Trophoblast cell (in vitro differentiated cells and primary cell): ENCODE data around the gene C17orf67.
A peak's percentile ranks its signal among the peaks of the same experiment; 100 is the strongest.

Experiments used
- DNase-seq, 2 donors: peaks; one replicate each; pipeline ENCODE4 v3.0.0-alpha.2; 2016
- H2AFZ ChIP-seq: 2 replicates; pipeline ENCODE4 v1.6.1; 2013; ENCODE audit warnings: low read length, moderate library complexity, mild to moderate bottlenecking; ENCODE audit not compliant: insufficient read depth, poor library complexity
- H2AK5ac ChIP-seq: 2 replicates; pipeline ENCODE4 v1.6.1; 2013; ENCODE audit warnings: mild to moderate bottlenecking, low read length
- H2BK120ac ChIP-seq: 2 replicates; pipeline ENCODE4 v1.6.1; 2013; ENCODE audit warnings: low read length, mild to moderate bottlenecking, moderate library complexity; ENCODE audit not compliant: insufficient read depth, poor library complexity
- H2BK12ac ChIP-seq: 2 replicates; pipeline ENCODE4 v1.6.1; 2013; ENCODE audit warnings: mild to moderate bottlenecking, low read length, moderate library complexity
- H2BK5ac ChIP-seq: 2 replicates; pipeline ENCODE4 v1.6.1; 2013; ENCODE audit warnings: low read length, low read depth, moderate library complexity, mild to moderate bottlenecking; ENCODE audit not compliant: poor library complexity
- H3K14ac ChIP-seq: 2 replicates; pipeline ENCODE4 v1.6.1; 2013; ENCODE audit warnings: mild to moderate bottlenecking, low read length
- H3K18ac ChIP-seq: 2 replicates; pipeline ENCODE4 v1.6.1; 2013; ENCODE audit warnings: mild to moderate bottlenecking, low read length
- H3K23ac ChIP-seq: 2 replicates; pipeline ENCODE4 v1.6.1; 2013; ENCODE audit warnings: low read length
- H3K27ac ChIP-seq: 2 replicates; pipeline ENCODE4 v1.5.1; 2013; ENCODE audit warnings: low read depth, mild to moderate bottlenecking, inconsistent platforms, low read length, moderate library complexity
- H3K27me3 ChIP-seq: 2 replicates; pipeline ENCODE4 v1.6.1; 2013; ENCODE audit warnings: inconsistent platforms, mild to moderate bottlenecking, low read length, moderate library complexity; ENCODE audit not compliant: insufficient read depth
- H3K36me3 ChIP-seq, 2 experiments: 1 replicate in 1 of 2; 2 replicates in 1 of 2; pipeline ENCODE4 v1.6.1; 2013; ENCODE audit warnings: low read length in 2 of 2, mild to moderate bottlenecking in 2 of 2, moderate library complexity in 1 of 2; ENCODE audit not compliant: insufficient read depth in 2 of 2, control insufficient read depth in 1 of 2
- H3K4ac ChIP-seq: 2 replicates; pipeline ENCODE4 v1.6.1; 2013; ENCODE audit warnings: low read depth, mild to moderate bottlenecking, low read length, moderate library complexity
- H3K4me1 ChIP-seq, 2 experiments: 1 replicate in 1 of 2; 2 replicates in 1 of 2; pipeline ENCODE4 v1.6.1; 2013; ENCODE audit warnings: low read length in 2 of 2, mild to moderate bottlenecking in 2 of 2, moderate library complexity in 1 of 2; ENCODE audit not compliant: insufficient read depth in 2 of 2, control insufficient read depth in 1 of 2
- H3K4me2 ChIP-seq: 2 replicates; pipeline ENCODE4 v1.6.1; 2013; ENCODE audit warnings: inconsistent platforms, mild to moderate bottlenecking, low read length, moderate library complexity
- H3K4me3 ChIP-seq: 2 replicates; pipeline ENCODE4 v1.5.1; 2013; ENCODE audit warnings: mild to moderate bottlenecking, low read depth, low read length, inconsistent platforms
- H3K79me1 ChIP-seq: one replicate; pipeline ENCODE4 v1.6.1; 2013; ENCODE audit warnings: low read length
- H3K79me2 ChIP-seq: 2 replicates; pipeline ENCODE4 v1.6.1; 2013; ENCODE audit warnings: low read length, mild to moderate bottlenecking; ENCODE audit not compliant: control insufficient read depth, insufficient read depth, poor library complexity
- H3K9ac ChIP-seq: 2 replicates; pipeline ENCODE4 v1.6.1; 2013; ENCODE audit warnings: mild to moderate bottlenecking, low read length
- H3K9me3 ChIP-seq: 2 replicates; pipeline ENCODE4 v1.6.1; 2013; ENCODE audit warnings: low read depth, mild to moderate bottlenecking, control low read depth, inconsistent platforms, low read length; ENCODE audit not compliant: insufficient read depth
- H4K12ac ChIP-seq: 2 replicates; pipeline ENCODE4 v1.6.1; 2013; ENCODE audit warnings: low read depth, mild to moderate bottlenecking, low read length, moderate library complexity
- H4K8ac ChIP-seq: 2 replicates; pipeline ENCODE4 v1.6.1; 2013; ENCODE audit warnings: low read depth, mild to moderate bottlenecking, low read length, moderate library complexity
- H4K91ac ChIP-seq: one replicate; pipeline ENCODE4 v1.6.1; 2013; ENCODE audit warnings: low read depth, mild to moderate bottlenecking, low read length, moderate library complexity
- WGBS: extraction: QIAGEN DNeasy Blood & Tissue Kit; methylation state at CpG from one replicate; pipeline ENCODE4 v1.1.7; 2013; ENCODE audit warnings: missing lambda C conversion rate; ENCODE audit not compliant: insufficient read length, insufficient coverage; ENCODE audit errors: extremely low coverage; 5-methylcytosine and 5-hydroxymethylcytosine counted together

The C17orf67 gene

GRCh38 chr17:56879280-56879679, 45.6 kb upstream of the C17orf67 start:
- no peak overlapping the region for H3K23ac ChIP-seq
- no peaks in the 10 kb centered on the region for H3K79me2 ChIP-seq
- H4K91ac ChIP-seq = no peak overlapping the region
- H3K18ac ChIP-seq = no peak overlapping the region
- no peak overlapping the region for H3K4ac ChIP-seq
- no peaks in the 10 kb centered on the region for H3K27me3 ChIP-seq
- peak in 1 of 2 donors; percentile 25 for DNase-seq
- no peak overlapping the region for H3K4me2 ChIP-seq
- no peaks in the 10 kb centered on the region for H3K36me3 ChIP-seq
- H3K79me1 ChIP-seq = no peaks in the 10 kb centered on the region
- H3K4me3 ChIP-seq = no peak overlapping the region
- H3K4me1 ChIP-seq = no peaks in the 10 kb centered on the region
- H2BK5ac ChIP-seq = no peak overlapping the region
- H4K8ac ChIP-seq = no peak overlapping the region
- WGBS = no CpG with 5 or more reads among the region's 7 CpGs
- no peak overlapping the region for H2AK5ac ChIP-seq
- H2AFZ ChIP-seq = no peak overlapping the region
- no peak overlapping the region for H2BK12ac ChIP-seq
- no peak overlapping the region for H3K14ac ChIP-seq
- no peak overlapping the region for H3K27ac ChIP-seq
- no peak overlapping the region for H2BK120ac ChIP-seq
- no peak overlapping the region for H3K9ac ChIP-seq
- H3K9me3 ChIP-seq = no peaks in the 10 kb centered on the region
- no peak overlapping the region for H4K12ac ChIP-seq

- Histone ChIP-seq H3K79me1 (no peaks in the 10 kb centered on the region), H3K9me3 (no peaks in the 10 kb centered on the region), H4K91ac (no peak overlapping the region), H2AK5ac (no peak overlapping the region), H3K4ac (no peak overlapping the region), H2BK12ac (no peak overlapping the region), H3K9ac (no peak overlapping the region), H3K4me3 (no peak overlapping the region), H3K4me2 (no peak overlapping the region), H3K79me2 (no peaks in the 10 kb centered on the region), H3K36me3 (no peaks in the 10 kb centered on the region), H2AFZ (no peak overlapping the region), H4K12ac (no peak overlapping the region), H3K18ac (no peak overlapping the region), H2BK5ac (no peak overlapping the region), H4K8ac (no peak overlapping the region), H3K27me3 (no peaks in the 10 kb centered on the region), H3K14ac (no peak overlapping the region), H2BK120ac (no peak overlapping the region), H3K27ac (no peak overlapping the region), H3K23ac (no peak overlapping the region), H3K4me1 (no peaks in the 10 kb centered on the region)
- WGBS = no CpG with 5 or more reads among the region's 7 CpGs
- DNase-seq = no peak
These were observed 43.1 kb upstream of the C17orf67 start for GRCh38 chr17:56876766-56877179.

GRCh38 chr17:56870081-56870651, 36.4 kb upstream of the C17orf67 start:
- Histone ChIP-seq H3K36me3 (no peaks in the 10 kb centered on the region), H2BK120ac (no peak overlapping the region), H3K27me3 (no peaks in the 10 kb centered on the region), H3K9me3 (no peaks in the 10 kb centered on the region), H3K79me2 (no peaks in the 10 kb centered on the region), H3K4me1 (peaks cover 3 to 9% of the 10 kb centered on the region in 2 experiments), H2AK5ac (no peak overlapping the region), H3K4me2 (no peak overlapping the region), H3K9ac (no peak overlapping the region), H3K79me1 (peaks cover 1% of the 10 kb centered on the region), H4K8ac (no peak overlapping the region), H3K18ac (no peak overlapping the region), H4K91ac (no peak overlapping the region), H3K27ac (no peak overlapping the region), H3K14ac (no peak overlapping the region), H3K4ac (no peak overlapping the region), H3K23ac (no peak overlapping the region), H2BK5ac (no peak overlapping the region), H2BK12ac (no peak overlapping the region), H3K4me3 (no peak overlapping the region), H4K12ac (no peak overlapping the region), H2AFZ (no peak overlapping the region)
- no CpG with 5 or more reads among the region's 4 CpGs for WGBS
- peak; percentile 82 to 87 for DNase-seq

- H3K36me3 ChIP-seq = no peaks in the 10 kb centered on the region
- peak overlapping the region; percentile 52 for H3K27ac ChIP-seq
- H2AFZ ChIP-seq = no peak overlapping the region
- H3K9ac ChIP-seq = no peak overlapping the region
- H3K4me3 ChIP-seq = no peak overlapping the region
- H2BK5ac ChIP-seq = no peak overlapping the region
- no peak for DNase-seq
- no peak overlapping the region for H4K8ac ChIP-seq
- no peak overlapping the region for H4K12ac ChIP-seq
- H3K27me3 ChIP-seq = no peaks in the 10 kb centered on the region
- H3K23ac ChIP-seq = no peak overlapping the region
- H2BK12ac ChIP-seq = no peak overlapping the region
- H3K9me3 ChIP-seq = no peaks in the 10 kb centered on the region
- no peaks in the 10 kb centered on the region for H3K79me2 ChIP-seq
- H4K91ac ChIP-seq = no peak overlapping the region
- H2AK5ac ChIP-seq = no peak overlapping the region
- WGBS = no CpG with 5 or more reads among the region's 3 CpGs
- peaks cover 3 to 9% of the 10 kb centered on the region in 2 experiments for H3K4me1 ChIP-seq
- no peak overlapping the region for H3K18ac ChIP-seq
- H3K4ac ChIP-seq = no peak overlapping the region
- H3K79me1 ChIP-seq = peaks cover 1% of the 10 kb centered on the region
- no peak overlapping the region for H3K14ac ChIP-seq
- H2BK120ac ChIP-seq = no peak overlapping the region
- H3K4me2 ChIP-seq = no peak overlapping the region
These were observed 35.0 kb upstream of the C17orf67 start for GRCh38 chr17:56868716-56869115.
